Fibroblast of skin of back (primary cell): ENCODE measurements around the gene PRR3. TPM values are rescaled to one million over a fixed set of nuclear protein-coding genes. Genes with fewer than 3 reads are reported as not detected.
"Not testable (repeated sequence)": the region's sequence is repeated elsewhere in the genome, so short reads cannot be mapped to it uniquely, and the experiment has no call there.

Experiments
- DNase-seq: peaks from one replicate; pipeline ENCODE4 v3.0.0-alpha.2; 2013
- polyA plus RNA-seq, 2 experiments: library from polyadenylated mRNA; unstranded; fragments of 120-200 nt; gene quantifications; one replicate each; pipeline ENCODE4 v1.2.1, GENCODE V29; 2013; ENCODE audit not compliant: insufficient read length in 2 of 2

The PRR3 gene
- polyA plus RNA-seq (2013, experiment 1 of 2; ENCODE audit: insufficient read length) = 13.7 TPM
- polyA plus RNA-seq (2013, experiment 2 of 2; ENCODE audit: insufficient read length) = 9.7 TPM

GRCh38 chr6:30556906-30557682 lies at the start of gene PRR3:
Gene PRR3 (plus strand): TSS chr6:30557295. CDS start chr6:30557345, 50 bp downstream.
- DNase-seq = peak; percentile 92

GRCh38 chr6:30507849-30508827 lies 49.0 kb upstream of the PRR3 start:
- no peak for DNase-seq

DNA sequence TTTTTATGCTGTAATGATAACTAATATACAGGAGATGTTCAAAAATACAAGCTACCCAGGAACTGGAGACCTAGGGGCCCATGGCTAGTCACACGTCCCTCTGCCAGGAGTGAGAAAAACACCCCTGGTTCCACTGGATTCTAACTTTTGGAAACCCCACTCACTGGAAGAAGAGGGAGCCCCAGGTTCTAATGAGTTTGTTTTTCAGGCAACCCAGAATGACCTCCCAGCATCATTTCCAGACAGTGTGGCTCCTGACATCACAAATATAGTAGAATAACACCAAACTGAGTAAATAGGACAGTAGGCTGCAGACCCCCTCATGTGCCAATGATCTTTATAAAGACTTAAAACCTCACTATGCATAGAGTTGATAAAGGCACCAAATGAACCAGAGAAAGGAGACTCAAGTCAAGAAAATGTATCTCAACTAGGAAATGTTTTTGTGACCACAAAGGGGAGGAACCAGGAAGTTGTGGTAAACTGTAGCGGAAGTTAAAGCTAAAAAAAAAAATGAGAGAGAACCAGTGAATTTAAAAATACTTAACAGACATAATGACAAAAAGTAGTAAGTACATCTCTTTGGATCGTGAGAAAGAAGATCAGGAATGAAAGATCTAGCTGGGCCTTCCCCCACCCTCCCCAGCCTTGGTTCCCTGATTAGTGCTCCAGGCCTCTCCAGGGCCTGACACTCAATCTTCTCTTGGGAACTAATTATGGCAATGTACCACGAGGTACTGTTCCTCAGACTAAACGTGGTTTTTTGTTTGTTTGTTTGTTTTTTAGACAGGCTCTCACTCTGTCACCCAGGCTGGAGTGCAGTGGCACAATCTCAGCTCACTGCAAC lies 48.0 kb upstream of the PRR3 start:
- DNase-seq = peak; percentile 54

GRCh38 chr6:30510419-30511168 lies 46.5 kb upstream of the PRR3 start:
- no peak for DNase-seq

- DNase-seq = no peak
These were observed 45.9 kb upstream of the PRR3 start for GRCh38 chr6:30511169-30511546.

- DNase-seq = no peak
These were observed 43.6 kb upstream of the PRR3 start for GRCh38 chr6:30513451-30513850.

DNA sequence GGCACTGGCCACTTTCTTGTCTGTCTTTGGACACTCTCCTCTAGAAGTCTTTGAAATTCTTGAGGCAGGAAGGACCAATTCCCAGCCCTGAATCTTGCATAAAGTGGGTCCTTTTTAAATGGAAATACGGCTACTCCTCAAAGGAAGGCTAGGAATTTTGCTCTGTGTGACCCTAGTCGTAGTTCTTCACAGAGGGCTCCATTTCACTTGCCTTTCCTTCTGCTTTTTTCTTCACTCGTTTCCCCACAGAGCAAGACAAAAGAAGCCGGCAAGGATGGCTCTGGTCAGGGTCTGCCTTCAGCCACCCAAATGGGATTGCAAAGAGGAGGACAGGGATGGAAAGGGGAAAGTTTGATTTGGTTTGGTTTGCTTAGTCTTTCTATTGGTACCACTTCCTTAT lies 42.0 kb upstream of the PRR3 start:
- no peak for DNase-seq

GRCh38 chr6:30515944-30516753 lies 40.9 kb upstream of the PRR3 start:
- peak; percentile 83 for DNase-seq

- not testable (repeated sequence) for DNase-seq
These were observed 40.4 kb upstream of the PRR3 start for GRCh38 chr6:30516754-30517076.

- not testable (repeated sequence) for DNase-seq
These were observed 39.2 kb upstream of the PRR3 start for GRCh38 chr6:30517767-30518504.

- not testable (repeated sequence) for DNase-seq
These were observed 38.5 kb upstream of the PRR3 start for GRCh38 chr6:30518505-30519145.

DNA sequence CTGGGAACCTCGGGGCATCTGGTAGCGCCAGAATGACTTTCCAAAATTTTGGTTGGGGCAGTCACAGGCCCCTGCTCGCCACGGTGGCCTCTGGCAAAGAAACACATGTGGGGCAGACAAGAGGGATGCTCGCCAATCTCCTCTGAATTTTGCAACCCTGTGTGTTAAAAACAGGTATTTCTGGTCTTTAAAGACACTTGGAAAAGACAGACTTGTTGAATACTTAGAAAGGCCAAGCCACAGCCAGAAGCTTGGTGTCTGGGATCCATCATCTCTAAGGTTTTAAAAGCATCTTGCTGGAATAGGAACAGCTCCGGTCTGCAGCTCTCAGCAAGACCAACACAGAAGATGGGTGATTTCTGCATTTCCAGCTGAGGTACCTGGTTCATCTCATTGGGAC lies 36.6 kb upstream of the PRR3 start:
- DNase-seq = no peak

- peak; percentile 72 for DNase-seq
These were observed 36.0 kb upstream of the PRR3 start for GRCh38 chr6:30521082-30521481.

DNA sequence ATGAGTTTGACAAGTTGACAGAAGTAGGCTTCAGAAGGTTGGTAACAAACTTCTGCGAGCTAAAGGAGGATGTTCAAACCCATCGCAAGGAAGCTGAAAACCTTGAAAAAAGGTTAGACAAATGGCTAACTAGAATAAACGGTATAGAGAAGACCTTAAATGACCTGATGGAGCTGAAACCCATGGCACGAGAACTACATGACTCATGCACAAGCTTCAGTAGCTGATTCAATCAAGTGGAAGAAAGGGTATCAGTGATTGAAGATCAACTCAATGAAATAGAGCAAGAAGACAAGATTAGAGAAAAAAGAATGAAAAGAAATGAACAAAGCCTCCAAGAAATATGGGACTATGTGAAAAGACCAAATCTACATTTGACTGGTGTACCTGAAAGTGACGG lies 35.1 kb upstream of the PRR3 start:
- not testable (repeated sequence) for DNase-seq

DNA sequence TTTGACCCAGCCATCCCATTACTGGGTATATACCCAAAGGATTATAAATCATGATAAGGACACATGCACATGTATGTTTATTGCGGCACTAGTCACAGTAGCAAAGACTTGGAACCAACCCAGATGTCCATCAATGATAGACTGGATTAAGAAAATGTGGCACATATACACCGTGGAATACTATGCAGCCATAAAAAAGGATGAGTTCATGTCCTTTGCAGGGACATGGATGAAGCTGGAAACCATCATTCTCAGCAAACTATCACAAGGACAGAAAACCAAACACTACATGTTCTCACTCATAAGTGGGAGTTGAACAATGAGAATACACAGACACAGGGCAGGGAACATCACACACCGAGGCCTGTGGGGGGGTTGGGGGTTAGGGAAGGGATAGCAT lies 30.7 kb upstream of the PRR3 start:
- not testable (repeated sequence) for DNase-seq

DNA sequence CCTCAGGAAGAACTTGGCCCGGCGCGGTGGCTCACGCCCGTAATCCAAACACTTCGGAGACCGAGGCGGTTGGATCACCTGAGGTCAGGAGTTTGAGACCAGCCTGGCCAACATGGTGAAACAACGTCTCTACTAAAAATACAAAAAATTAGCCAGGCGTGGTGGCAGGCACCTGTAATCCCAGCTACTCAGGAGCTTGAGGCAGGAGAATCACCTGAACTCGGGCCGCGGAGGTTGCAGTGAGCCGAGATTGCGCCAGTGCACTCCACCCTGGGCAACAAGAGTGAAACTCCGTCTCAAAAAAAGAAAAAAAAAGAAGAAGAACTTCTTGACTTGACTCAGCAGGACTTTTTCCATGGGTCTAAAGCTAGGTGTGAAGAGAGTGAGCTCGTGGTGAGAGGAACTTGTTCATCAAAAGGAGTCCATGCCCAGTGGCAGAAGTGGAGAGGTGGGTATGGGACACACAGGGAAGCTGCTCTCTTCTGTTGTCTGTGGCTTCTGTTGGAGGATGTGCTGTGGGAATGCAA lies 27.7 kb upstream of the PRR3 start:
- DNase-seq = not testable (repeated sequence)

DNA sequence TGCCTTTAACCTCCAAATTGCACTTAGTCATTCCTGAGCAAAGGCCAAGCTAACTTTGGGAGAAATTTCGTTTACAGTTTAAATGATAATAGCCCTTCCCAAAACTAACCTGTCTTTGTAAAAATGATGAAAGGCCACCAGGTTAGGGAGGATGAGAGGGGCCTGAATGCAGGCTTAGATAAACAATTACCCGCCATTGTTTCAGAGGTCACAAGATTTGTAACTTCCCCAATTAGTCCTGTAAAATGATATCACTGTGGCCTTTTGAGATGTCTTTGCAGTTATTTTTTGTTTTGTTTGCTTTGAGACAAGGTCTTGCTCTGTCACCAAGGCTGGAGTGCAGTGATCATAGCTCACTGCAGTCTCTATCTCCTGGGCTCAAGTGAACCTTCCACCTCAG lies 27.1 kb upstream of the PRR3 start:
- DNase-seq = no peak

DNA sequence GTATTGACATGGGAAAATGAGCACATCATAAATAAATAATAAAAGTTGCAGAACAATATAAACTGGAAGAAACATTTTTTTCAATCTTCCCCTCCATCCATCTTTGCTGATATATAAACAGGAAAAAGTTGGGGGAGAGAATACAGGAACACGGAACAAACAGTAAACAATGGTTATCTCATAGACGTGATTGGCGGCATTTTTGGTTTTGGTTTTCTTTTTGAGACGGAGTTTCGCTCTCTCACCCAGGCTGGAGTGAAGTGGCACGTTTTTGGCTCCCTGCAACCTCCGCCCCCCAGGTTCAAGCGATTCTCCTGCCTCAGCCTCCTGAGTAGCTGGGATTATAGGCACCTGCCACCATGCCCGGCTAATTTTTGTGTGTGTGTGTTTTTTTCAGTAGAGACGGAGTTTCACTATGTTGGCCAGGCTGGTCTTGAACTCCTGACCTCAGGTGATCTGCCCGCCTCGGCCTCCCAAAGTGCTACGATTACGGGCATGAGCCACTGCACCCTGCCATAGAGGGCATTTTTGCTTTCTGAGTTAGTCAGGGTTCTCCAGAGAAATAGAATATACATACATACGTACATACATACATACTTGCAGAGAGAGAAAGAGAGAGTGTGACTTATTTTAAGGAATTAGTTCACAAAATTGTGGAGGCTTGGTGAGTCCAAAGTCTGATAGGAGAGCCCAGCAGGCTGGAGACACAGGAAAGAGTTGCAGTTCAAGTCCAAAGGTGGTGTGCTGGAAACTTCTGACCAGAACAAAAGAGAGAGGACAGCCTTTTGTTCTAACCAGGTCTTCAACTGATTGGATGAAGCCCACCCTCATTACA lies 23.4 kb upstream of the PRR3 start:
- DNase-seq = no peak
